Measurements from ENCODE around the gene RPP14. TPM values are rescaled to one million over a fixed set of nuclear protein-coding genes. Genes with fewer than 3 reads are reported as not detected.

Gene RPP14
- total and polyA plus RNA-seq, 2 of the 4 experiments (the other 2 are of a cell fraction) = 6.6 to 7.8 TPM

GRCh38 chr3:58325525-58325992 is 19.5 kb downstream of the RPP14 start:
- Histone ChIP-seq H3K79me1 (ENCODE audit: low read depth in 1 of 2, low read length in 2 of 2) (peaks cover 0 to 10% of the 10 kb centered on the region in 2 experiments; a peak in 2 of 4 replicates), H3K23ac (ENCODE audit: low read depth, low read length) (0 out of 2 replicates have a peak overlapping the region, but pooled peaks have one; percentile 29), H4K8ac (ENCODE audit: low read depth in 2 of 2, low read length in 2 of 2) (peak overlapping the region; percentile 63 to 86; a peak in 2 of 4 replicates), H3K4me3 (ENCODE audit: insufficient read depth, low read depth, low read length) (no peak overlapping the region), H3K18ac (ENCODE audit: low read depth, low read length) (peak overlapping the region; percentile 92), H2AK9ac (replicated peaks; ENCODE audit: low read depth, low read length, poor library complexity) (no peak overlapping the region), H2BK20ac (ENCODE audit: low read depth, low read length) (peak overlapping the region; percentile 83; the same call in 1 of the 2 replicates), H4K20me1 (ENCODE audit: insufficient read depth, low read length) (peaks cover 3% of the 10 kb centered on the region; the same call in 1 of the 2 replicates), H2BK5ac (ENCODE audit: low read depth, low read length, poor library complexity, severe bottlenecking) (peak overlapping the region; percentile 79), H3K36me3 (ENCODE audit: control insufficient read depth, insufficient read depth, low read length) (0 out of 2 replicates have a peak, but pooled peaks cover 3% of the 10 kb centered on the region), H3K4me1 (ENCODE audit: control insufficient read depth, insufficient read depth, low read length) (peaks cover 13% of the 10 kb centered on the region), H3K56ac (ENCODE audit: extremely low read depth, insufficient read depth, low read length) (no peak overlapping the region), H3K9me3 (ENCODE audit: control insufficient read depth, insufficient read depth, low read length) (no peaks in the 10 kb centered on the region), H2BK15ac (ENCODE audit: low read depth, low read length) (no peak overlapping the region; the same call in 2 of the 3 replicates), H3K14ac (replicated peaks; ENCODE audit: low read depth, low read length) (no peak overlapping the region; the same call in 1 of the 2 replicates), H3K4me2 (ENCODE audit: low read depth, low read length) (peak overlapping the region; percentile 67), H3K27me3 (ENCODE audit: control insufficient read depth, insufficient read depth, low read length) (no peaks in the 10 kb centered on the region), H4K91ac (ENCODE audit: insufficient read depth, low read depth, low read length) (peak overlapping the region; percentile 32; the same call in 1 of the 2 replicates), H3K9me1 (ENCODE audit: insufficient read depth, low read length) (peaks cover 9% of the 10 kb centered on the region), H2BK120ac (ENCODE audit: low read depth, low read length) (peak overlapping the region; percentile 63), H4K5ac (ENCODE audit: low read depth, low read length) (peak overlapping the region; percentile 93), H3K27ac (ENCODE audit: insufficient read depth, low read length) (peak overlapping the region; percentile 93), H2AK5ac (ENCODE audit: low read depth, low read length) (peak overlapping the region; percentile 66; the same call in 1 of the 2 replicates), H2AFZ (replicated peaks; ENCODE audit: low read length, poor library complexity) (no peak overlapping the region), H3K9ac (ENCODE audit: low read depth, low read length) (peak overlapping the region; percentile 33), H3K4ac (ENCODE audit: low read depth, low read length) (peak overlapping the region; percentile 90)
- ChIA-PET CTCF (interaction anchor here (0.7 to 2.2 kb wide), 2 partner anchors 166 to 186 kb away, joined by 4 to 5 read pairs; partner anchors contain the start of gene KCTD6), POLR2A (ENCODE audit: unreplicated experiment) (no interaction called here)
- ATAC-seq (ENCODE audit: low read depth) (peak; percentile 53), DNase-seq (peak; percentile 50)
- dilution Hi-C loops (cut with HindIII; ENCODE audit: low sequenced_read_pairs, unreplicated experiment) = no loop called here
- BruUV-seq (replicated peaks) = no TSS peak
- WGBS, 2 experiments (ENCODE audit: extremely low coverage in 2 of 2, insufficient read length in 1 of 2) = no CpG with 5 or more reads among the region's 2 CpGs
- in situ Hi-C loops (cut with MboI; ENCODE audit: low sequenced_read_pairs) = loop anchor here (5.0 to 10.0 kb wide), 3 partner anchors 169 to 299 kb away; partner anchors contain the start of gene KCTD6
- intact Hi-C loops (cut with micrococcal nuclease) = no loop called here
- TF ChIP-seq RCOR1 (IDR thresholded peaks at IDR 0.05; ENCODE audit: insufficient replicate concordance, low read length) = no peak
- TF ChIP-seq, protein P1, sequence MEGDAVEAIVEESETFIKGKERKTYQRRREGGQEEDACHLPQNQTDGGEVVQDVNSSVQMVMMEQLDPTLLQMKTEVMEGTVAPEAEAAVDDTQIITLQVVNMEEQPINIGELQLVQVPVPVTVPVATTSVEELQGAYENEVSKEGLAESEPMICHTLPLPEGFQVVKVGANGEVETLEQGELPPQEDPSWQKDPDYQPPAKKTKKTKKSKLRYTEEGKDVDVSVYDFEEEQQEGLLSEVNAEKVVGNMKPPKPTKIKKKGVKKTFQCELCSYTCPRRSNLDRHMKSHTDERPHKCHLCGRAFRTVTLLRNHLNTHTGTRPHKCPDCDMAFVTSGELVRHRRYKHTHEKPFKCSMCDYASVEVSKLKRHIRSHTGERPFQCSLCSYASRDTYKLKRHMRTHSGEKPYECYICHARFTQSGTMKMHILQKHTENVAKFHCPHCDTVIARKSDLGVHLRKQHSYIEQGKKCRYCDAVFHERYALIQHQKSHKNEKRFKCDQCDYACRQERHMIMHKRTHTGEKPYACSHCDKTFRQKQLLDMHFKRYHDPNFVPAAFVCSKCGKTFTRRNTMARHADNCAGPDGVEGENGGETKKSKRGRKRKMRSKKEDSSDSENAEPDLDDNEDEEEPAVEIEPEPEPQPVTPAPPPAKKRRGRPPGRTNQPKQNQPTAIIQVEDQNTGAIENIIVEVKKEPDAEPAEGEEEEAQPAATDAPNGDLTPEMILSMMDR (conservative IDR thresholded peaks at IDR 0.05; ENCODE audit: low read depth, low read length) = no peak
- no peak for TF ChIP-seq CEBPB (IDR thresholded peaks at IDR 0.05; ENCODE audit: low read depth, low read length)
- no peak for TF ChIP-seq USF2 (IDR thresholded peaks at IDR 0.05; ENCODE audit: low read depth, low read length)
- TF ChIP-seq SMC3 (IDR thresholded peaks at IDR 0.05; ENCODE audit: low read depth, low read length) = no peak
- TF ChIP-seq FOS (IDR thresholded peaks at IDR 0.05; ENCODE audit: low read depth, low read length) = no peak
- no peak for TF ChIP-seq RAD21 (IDR thresholded peaks at IDR 0.05; ENCODE audit: low read length)
- no peak for TF ChIP-seq MAFK (IDR thresholded peaks at IDR 0.05; ENCODE audit: low read depth, low read length)
- TF ChIP-seq, protein P2, sequence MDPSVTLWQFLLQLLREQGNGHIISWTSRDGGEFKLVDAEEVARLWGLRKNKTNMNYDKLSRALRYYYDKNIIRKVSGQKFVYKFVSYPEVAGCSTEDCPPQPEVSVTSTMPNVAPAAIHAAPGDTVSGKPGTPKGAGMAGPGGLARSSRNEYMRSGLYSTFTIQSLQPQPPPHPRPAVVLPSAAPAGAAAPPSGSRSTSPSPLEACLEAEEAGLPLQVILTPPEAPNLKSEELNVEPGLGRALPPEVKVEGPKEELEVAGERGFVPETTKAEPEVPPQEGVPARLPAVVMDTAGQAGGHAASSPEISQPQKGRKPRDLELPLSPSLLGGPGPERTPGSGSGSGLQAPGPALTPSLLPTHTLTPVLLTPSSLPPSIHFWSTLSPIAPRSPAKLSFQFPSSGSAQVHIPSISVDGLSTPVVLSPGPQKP (IDR thresholded peaks at IDR 0.05; ENCODE audit: borderline replicate concordance, low read depth, low read length) = no peak
- TF ChIP-seq MAZ (IDR thresholded peaks at IDR 0.05; ENCODE audit: borderline replicate concordance, low read depth, low read length) = no peak
- TF ChIP-seq POLR2A (IDR thresholded peaks at IDR 0.05; ENCODE audit: low read depth, low read length) = no peak
- TF ChIP-seq NFE2L2 (IDR thresholded peaks at IDR 0.05; ENCODE audit: low read depth, low read length) = no peak
- TF ChIP-seq BHLHE40 (IDR thresholded peaks at IDR 0.05; ENCODE audit: low read depth, low read length) = no peak
- no peak for TF ChIP-seq RFX5 (IDR thresholded peaks at IDR 0.05; ENCODE audit: low read depth, low read length)
- no peak for TF ChIP-seq MXI1 (IDR thresholded peaks at IDR 0.05; ENCODE audit: borderline replicate concordance, low read depth, low read length)
